CD8-positive, alpha-beta memory T cell (primary cell): ENCODE results near the gene PRKG1. TPM values are rescaled to one million over a fixed set of nuclear protein-coding genes. Genes with fewer than 3 reads are reported as not detected.
A peak's percentile ranks its signal among the peaks of the same experiment; 100 is the strongest.

ENCODE experiments used
- CTCF ChIA-PET: fragments of 350-600 bp; sonication (Branson Sonifier 250); formaldehyde crosslinking; loops from one replicate; lab custom pipeline; 2021; ENCODE audit warnings: antibody characterized with exemption; lab: Charles Lee
- POLR2A ChIA-PET: fragments of 350-600 bp; sonication (Branson Sonifier 250); formaldehyde crosslinking; loops from one replicate; lab custom pipeline; 2021; ENCODE audit warnings: antibody characterized with exemption; lab: Charles Lee
- DNase-seq, 5 donors: peaks; one replicate each; pipeline versions ENCODE4 v3.0.0 to v3.0.0-alpha.2; 2020 to 2022; ENCODE audit warnings: mixed read lengths in 1 of 5
- H3K27ac ChIP-seq: one replicate; pipeline ENCODE4 v1.7.0; 2013; ENCODE audit warnings: low read depth, mild to moderate bottlenecking, low read length, moderate library complexity
- H3K27me3 ChIP-seq: 2 replicates; pipeline ENCODE4 v1.7.0; 2013; ENCODE audit warnings: low read length, mild to moderate bottlenecking; ENCODE audit not compliant: insufficient read depth, poor library complexity, severe bottlenecking
- H3K36me3 ChIP-seq: 2 replicates; pipeline ENCODE4 v1.7.0; 2013; ENCODE audit warnings: mild to moderate bottlenecking, low read length, moderate library complexity; ENCODE audit not compliant: insufficient read depth
- H3K4me1 ChIP-seq: 2 replicates; pipeline ENCODE4 v1.7.0; 2013; ENCODE audit warnings: mild to moderate bottlenecking, low read length, moderate library complexity; ENCODE audit not compliant: insufficient read depth
- H3K4me3 ChIP-seq: 2 replicates; pipeline ENCODE4 v1.7.0; 2013; ENCODE audit warnings: mild to moderate bottlenecking, low read length
- H3K9me3 ChIP-seq: 2 replicates; pipeline ENCODE4 v1.7.0; 2013; ENCODE audit warnings: mild to moderate bottlenecking, low read length
- H3K27ac Mint-ChIP-seq, 8 donors: one replicate each; pipeline ENCODE4 v1.8.0; 2020 to 2021; ENCODE audit warnings: mixed read lengths in 8 of 8, mild to moderate bottlenecking in 6 of 8, inconsistent platforms in 3 of 8, moderate library complexity in 3 of 8
- H3K27me3 Mint-ChIP-seq, 2 donors: one replicate each; pipeline ENCODE4 v1.8.0; 2020 to 2021; ENCODE audit warnings: mixed read lengths in 2 of 2, mild to moderate bottlenecking in 1 of 2, moderate library complexity in 1 of 2
- H3K36me3 Mint-ChIP-seq, 3 donors: one replicate each; pipeline ENCODE4 v1.8.0; 2020 to 2021; ENCODE audit warnings: mixed read lengths in 3 of 3, inconsistent platforms in 1 of 3, mild to moderate bottlenecking in 1 of 3
- H3K4me1 Mint-ChIP-seq, 3 donors: one replicate each; pipeline ENCODE4 v1.8.0; 2020 to 2021; ENCODE audit warnings: mixed read lengths in 3 of 3, inconsistent platforms in 1 of 3, mild to moderate bottlenecking in 1 of 3
- H3K4me3 Mint-ChIP-seq, 7 donors: one replicate each; pipeline ENCODE4 v1.8.0; 2020 to 2021; ENCODE audit warnings: mixed read lengths in 7 of 7, mild to moderate bottlenecking in 6 of 7, moderate library complexity in 4 of 7, inconsistent platforms in 2 of 7
- H3K9me3 Mint-ChIP-seq, 5 donors: one replicate each; pipeline ENCODE4 v1.8.0; 2020 to 2022; ENCODE audit warnings: mixed read lengths in 5 of 5, mild to moderate bottlenecking in 3 of 5, moderate library complexity in 2 of 5, inconsistent platforms in 1 of 5
- polyA plus RNA-seq: library from polyadenylated mRNA; unstranded; fragments of 300-500 nt; fragmentation: Illumina TruSeq; gene quantifications from one replicate; pipeline ENCODE4 v1.2.3, GENCODE V29; 2021
- total RNA-seq, 2 experiments: library from RNA; stranded (reverse); gene quantifications; one replicate each; pipeline ENCODE4 v1.2.3, GENCODE V29; 2021

PRKG1 gene
- total and polyA plus RNA-seq, 3 experiments from 2014 or later = not detected

DNA sequence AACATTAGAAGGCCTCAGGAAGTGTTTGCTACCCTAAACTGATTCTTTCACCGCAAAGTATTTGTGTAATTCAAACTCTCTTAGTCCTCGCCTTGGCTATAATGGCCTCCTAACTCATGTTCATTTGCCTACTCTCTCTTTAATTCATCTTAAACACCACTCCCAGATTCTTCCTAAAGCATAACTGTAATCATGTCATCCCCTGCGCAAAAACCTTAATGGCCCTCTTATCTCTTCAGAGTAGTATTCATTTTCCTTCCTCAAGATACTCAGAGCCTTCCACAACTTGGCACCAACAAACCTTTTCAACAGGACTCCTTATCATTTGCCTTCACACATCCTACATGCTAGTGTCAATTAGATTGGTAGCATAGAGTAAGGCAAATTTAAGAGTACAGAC is 582.2 kb downstream of the PRKG1 start:
- peaks cover 3% of the 10 kb centered on the region for H3K36me3 ChIP-seq
- H3K27ac ChIP-seq = no peak overlapping the region
- H3K27me3 ChIP-seq = no peaks in the 10 kb centered on the region
- Mint-ChIP-seq H3K4me3 (no peak overlapping the region), H3K9me3 (no peaks in the 10 kb centered on the region), H3K4me1 (no peaks in the 10 kb centered on the region), H3K27ac (no peak overlapping the region), H3K27me3 (peaks cover 3 to 46% of the 10 kb centered on the region in 2 donors), H3K36me3 (no peaks in the 10 kb centered on the region)
- H3K4me1 ChIP-seq = no peaks in the 10 kb centered on the region
- DNase-seq = no peak
- ChIA-PET POLR2A (no interaction called here), CTCF (no interaction called here)
- no peaks in the 10 kb centered on the region for H3K9me3 ChIP-seq
- no peak overlapping the region for H3K4me3 ChIP-seq

DNA sequence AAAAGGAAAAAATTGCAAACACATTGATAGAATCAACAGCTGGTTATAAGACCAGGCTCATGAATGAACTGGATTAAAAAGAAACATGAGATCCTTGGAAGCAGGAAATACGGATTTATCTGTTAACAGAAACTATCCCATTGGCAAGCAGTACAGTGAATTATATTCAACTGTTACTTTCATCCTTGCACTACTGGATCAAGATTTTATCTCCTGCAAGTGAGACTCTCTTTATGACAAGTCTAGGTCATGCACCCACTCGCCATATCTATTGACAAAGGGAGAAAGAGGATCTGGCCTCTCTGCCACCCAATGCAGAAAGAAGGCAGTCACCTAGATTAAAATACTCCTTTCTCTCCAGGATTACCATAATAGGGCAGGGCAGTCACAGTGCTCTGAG is 583.7 kb downstream of the PRKG1 start:
- no peak overlapping the region for H3K4me3 ChIP-seq
- ChIA-PET POLR2A (no interaction called here), CTCF (no interaction called here)
- Mint-ChIP-seq H3K4me1 (no peaks in the 10 kb centered on the region), H3K9me3 (peaks cover 0 to 2% (median 0%) of the 10 kb centered on the region in 5 donors), H3K27ac (no peak overlapping the region), H3K36me3 (no peaks in the 10 kb centered on the region), H3K27me3 (peaks cover 2 to 46% of the 10 kb centered on the region in 2 donors), H3K4me3 (no peak overlapping the region)
- DNase-seq = no peak
- H3K27me3 ChIP-seq = no peaks in the 10 kb centered on the region
- peaks cover 3% of the 10 kb centered on the region for H3K36me3 ChIP-seq
- no peaks in the 10 kb centered on the region for H3K9me3 ChIP-seq
- no peak overlapping the region for H3K27ac ChIP-seq
- H3K4me1 ChIP-seq = no peaks in the 10 kb centered on the region

DNA sequence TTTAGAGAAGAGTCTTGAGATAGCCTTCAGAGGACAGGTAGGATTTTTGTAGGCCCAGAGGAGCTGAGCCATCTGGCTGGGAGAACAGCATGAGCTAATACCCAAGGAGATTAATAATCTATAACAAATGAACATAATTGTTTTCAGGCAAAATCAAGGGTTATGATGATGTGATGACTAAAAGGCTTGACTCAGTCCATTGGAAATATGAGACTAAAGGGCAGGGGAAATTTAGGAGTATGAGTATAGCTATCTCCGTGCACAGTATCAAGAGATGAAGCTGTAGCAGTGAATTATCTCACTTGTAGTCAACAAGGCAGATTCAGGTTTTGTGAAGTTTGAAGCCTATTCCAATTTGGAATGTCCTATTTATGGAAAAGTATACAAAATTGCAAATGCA is 585.1 kb downstream of the PRKG1 start:
- DNase-seq = no peak
- H3K4me1 Mint-ChIP-seq = no peaks in the 10 kb centered on the region
- H3K27ac Mint-ChIP-seq = no peak overlapping the region
- H3K9me3 Mint-ChIP-seq = peaks cover 0 to 2% (median 0%) of the 10 kb centered on the region in 5 donors
- H3K27ac ChIP-seq = no peak overlapping the region
- no peaks in the 10 kb centered on the region for H3K36me3 Mint-ChIP-seq
- H3K27me3 ChIP-seq = no peaks in the 10 kb centered on the region
- ChIA-PET CTCF (no interaction called here), POLR2A (no interaction called here)
- H3K4me3 Mint-ChIP-seq = no peak overlapping the region
- no peaks in the 10 kb centered on the region for H3K4me1 ChIP-seq
- peaks cover 3% of the 10 kb centered on the region for H3K36me3 ChIP-seq
- peaks cover 2 to 43% of the 10 kb centered on the region in 2 donors for H3K27me3 Mint-ChIP-seq
- H3K9me3 ChIP-seq = no peaks in the 10 kb centered on the region
- no peak overlapping the region for H3K4me3 ChIP-seq

DNA sequence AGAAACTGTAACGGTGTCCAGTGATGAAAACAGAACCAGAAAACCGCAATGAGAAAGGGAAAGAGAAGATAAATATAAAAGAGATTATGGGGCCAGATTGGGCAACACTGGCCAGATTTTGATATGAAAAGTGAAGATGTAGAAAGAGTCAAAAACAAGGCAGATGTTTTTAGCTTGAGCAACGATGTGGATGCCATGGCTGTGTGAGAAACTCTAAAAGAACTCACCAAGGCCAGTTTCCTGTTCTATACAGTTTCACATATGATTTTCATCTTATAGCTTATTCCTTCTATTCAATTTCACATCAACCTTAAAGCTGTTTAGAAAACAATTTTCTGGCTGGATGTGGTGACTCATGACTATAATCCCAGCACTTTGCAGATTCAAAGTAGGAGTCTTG is 588.8 kb downstream of the PRKG1 start:
- Histone ChIP-seq H3K4me1 (no peaks in the 10 kb centered on the region), H3K27me3 (no peaks in the 10 kb centered on the region), H3K36me3 (no peaks in the 10 kb centered on the region), H3K4me3 (no peak overlapping the region), H3K9me3 (no peaks in the 10 kb centered on the region), H3K27ac (no peak overlapping the region)
- Mint-ChIP-seq H3K27ac (no peak overlapping the region), H3K27me3 (peaks cover 9 to 23% of the 10 kb centered on the region in 2 donors), H3K9me3 (peaks cover 0 to 2% (median 0%) of the 10 kb centered on the region in 5 donors), H3K4me1 (no peaks in the 10 kb centered on the region), H3K36me3 (no peaks in the 10 kb centered on the region), H3K4me3 (no peak overlapping the region)
- ChIA-PET POLR2A (no interaction called here), CTCF (no interaction called here)
- no peak for DNase-seq

DNA sequence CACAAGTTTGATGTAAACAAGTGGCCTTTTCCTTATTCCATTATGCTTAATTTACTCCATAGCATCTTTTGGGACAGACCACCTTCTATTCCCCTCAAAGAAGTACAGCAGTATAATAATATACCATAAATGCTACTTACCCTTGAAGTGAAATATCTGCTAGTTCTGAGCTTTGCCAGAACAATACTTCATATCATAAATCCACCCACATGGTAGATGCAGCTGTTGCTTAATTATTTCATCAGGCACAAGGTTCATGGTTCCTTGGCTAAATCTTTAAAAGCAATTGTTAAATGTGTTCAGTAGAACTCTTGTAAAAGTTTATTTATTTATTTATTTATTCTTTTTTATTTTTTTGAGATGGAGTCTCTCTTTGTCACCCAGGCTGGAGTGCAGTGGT is 592.2 kb downstream of the PRKG1 start:
- no peak overlapping the region for H3K27ac Mint-ChIP-seq
- no peaks in the 10 kb centered on the region for H3K36me3 ChIP-seq
- no peak overlapping the region for H3K4me3 ChIP-seq
- no peaks in the 10 kb centered on the region for H3K4me1 Mint-ChIP-seq
- H3K27me3 ChIP-seq = no peaks in the 10 kb centered on the region
- CTCF ChIA-PET = no interaction called here
- no peak for DNase-seq
- peaks cover 11 to 13% of the 10 kb centered on the region in 2 donors for H3K27me3 Mint-ChIP-seq
- no peak overlapping the region for H3K27ac ChIP-seq
- POLR2A ChIA-PET = no interaction called here
- H3K4me1 ChIP-seq = no peaks in the 10 kb centered on the region
- peaks cover 0 to 2% (median 0%) of the 10 kb centered on the region in 5 donors for H3K9me3 Mint-ChIP-seq
- no peaks in the 10 kb centered on the region for H3K9me3 ChIP-seq
- no peaks in the 10 kb centered on the region for H3K36me3 Mint-ChIP-seq
- no peak overlapping the region for H3K4me3 Mint-ChIP-seq

DNA sequence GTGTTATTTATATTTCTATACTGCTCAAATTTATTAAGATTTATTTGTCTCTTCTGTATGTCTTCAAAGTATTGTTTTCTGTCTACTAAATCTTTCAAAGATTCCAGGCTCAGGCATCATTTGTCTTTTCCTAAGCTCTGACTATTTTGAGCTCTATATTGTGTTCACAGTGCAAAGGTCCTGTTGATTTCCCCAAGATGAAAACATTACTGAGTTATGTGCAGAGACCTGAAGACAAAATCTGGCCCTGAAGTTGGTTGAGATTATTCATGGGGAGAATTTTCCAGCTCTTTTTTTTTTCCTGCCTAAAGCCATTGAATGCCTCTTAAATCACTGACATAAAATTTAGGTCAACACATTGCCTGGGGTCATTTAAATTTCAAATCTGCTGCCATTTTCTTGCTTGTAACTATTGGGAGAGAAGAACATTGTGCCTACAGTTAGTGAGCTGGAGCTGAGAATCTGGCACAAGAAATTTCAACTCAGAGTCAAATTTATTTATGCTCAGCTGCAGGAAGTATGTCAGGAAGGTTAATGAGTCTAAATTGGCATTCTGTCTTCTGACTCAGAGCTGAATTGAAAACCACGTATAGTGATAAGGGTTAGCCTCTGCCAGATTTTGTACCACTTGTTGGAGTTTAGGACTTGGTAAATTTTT is 593.5 kb downstream of the PRKG1 start:
- Mint-ChIP-seq H3K4me1 (no peaks in the 10 kb centered on the region), H3K9me3 (peaks cover 0 to 11% (median 2%) of the 10 kb centered on the region in 5 donors), H3K27ac (peak overlapping the region in 1 of 8 donors; percentile 12), H3K36me3 (no peaks in the 10 kb centered on the region), H3K4me3 (no peak overlapping the region), H3K27me3 (peaks cover 15 to 24% of the 10 kb centered on the region in 2 donors)
- no peak for DNase-seq
- Histone ChIP-seq H3K9me3 (no peaks in the 10 kb centered on the region), H3K27me3 (no peaks in the 10 kb centered on the region), H3K4me3 (no peak overlapping the region), H3K4me1 (no peaks in the 10 kb centered on the region), H3K36me3 (no peaks in the 10 kb centered on the region), H3K27ac (no peak overlapping the region)
- POLR2A ChIA-PET = no interaction called here
- CTCF ChIA-PET = no interaction called here

DNA sequence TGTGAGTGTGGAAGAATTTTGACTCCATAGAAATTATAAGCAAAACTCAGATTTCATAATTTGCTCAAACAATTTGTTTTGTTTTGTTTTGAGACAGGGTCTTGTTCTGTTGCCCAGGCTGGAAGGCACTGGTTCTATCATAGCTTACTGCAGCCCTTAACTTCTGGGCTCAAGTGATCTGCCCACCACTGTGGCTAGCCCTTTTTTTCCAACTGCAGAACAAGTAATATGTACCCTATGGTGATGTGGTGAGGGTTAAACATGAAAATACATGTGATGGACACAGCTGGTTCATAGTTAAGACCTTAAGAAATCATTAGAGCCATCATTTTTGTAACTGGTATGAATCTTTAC is 594.0 kb downstream of the PRKG1 start:
- DNase-seq = no peak
- Mint-ChIP-seq H3K4me3 (no peak overlapping the region), H3K27me3 (peaks cover 15 to 27% of the 10 kb centered on the region in 2 donors), H3K9me3 (peaks cover 0 to 11% (median 2%) of the 10 kb centered on the region in 5 donors), H3K4me1 (no peaks in the 10 kb centered on the region), H3K36me3 (no peaks in the 10 kb centered on the region), H3K27ac (peak overlapping the region in 1 of 8 donors; percentile 12)
- no peaks in the 10 kb centered on the region for H3K9me3 ChIP-seq
- H3K27me3 ChIP-seq = no peaks in the 10 kb centered on the region
- CTCF ChIA-PET = no interaction called here
- POLR2A ChIA-PET = no interaction called here
- no peak overlapping the region for H3K27ac ChIP-seq
- no peaks in the 10 kb centered on the region for H3K4me1 ChIP-seq
- H3K36me3 ChIP-seq = no peaks in the 10 kb centered on the region
- H3K4me3 ChIP-seq = no peak overlapping the region

DNA sequence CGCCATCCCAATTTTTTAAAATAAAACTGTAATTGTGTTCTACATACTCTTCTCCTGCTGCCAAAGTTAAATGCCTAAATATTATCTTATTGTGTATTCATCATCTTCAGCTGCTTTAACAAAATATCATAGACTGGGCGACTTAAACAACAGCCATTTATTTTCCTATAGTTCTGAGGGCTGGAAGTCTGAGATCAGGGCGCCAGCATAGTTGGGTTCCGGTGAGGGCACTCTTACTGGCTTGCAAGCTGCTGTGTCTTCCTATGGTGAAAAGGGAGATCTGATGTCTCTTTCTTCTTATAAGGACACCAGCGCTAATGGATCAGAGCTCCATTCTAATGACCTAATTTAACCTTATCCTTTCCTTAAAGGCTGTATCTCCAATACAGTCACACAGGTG is 594.8 kb downstream of the PRKG1 start:
- H3K36me3 ChIP-seq = no peaks in the 10 kb centered on the region
- no peak overlapping the region for H3K27ac ChIP-seq
- H3K4me1 ChIP-seq = no peaks in the 10 kb centered on the region
- DNase-seq = no peak
- Mint-ChIP-seq H3K27me3 (peaks cover 15 to 27% of the 10 kb centered on the region in 2 donors), H3K9me3 (peaks cover 0 to 11% (median 2%) of the 10 kb centered on the region in 5 donors), H3K4me1 (no peaks in the 10 kb centered on the region), H3K4me3 (no peak overlapping the region), H3K27ac (no peak overlapping the region), H3K36me3 (no peaks in the 10 kb centered on the region)
- CTCF ChIA-PET = no interaction called here
- POLR2A ChIA-PET = no interaction called here
- H3K27me3 ChIP-seq = no peaks in the 10 kb centered on the region
- no peaks in the 10 kb centered on the region for H3K9me3 ChIP-seq
- H3K4me3 ChIP-seq = no peak overlapping the region
